ENCODE results near the gene PLN.

- TF ChIP-seq SIN3A (IDR thresholded peaks at IDR 0.05; ENCODE audit: borderline replicate concordance, insufficient read depth, low read length): no peak
- TF ChIP-seq FOXP2 (optimal IDR thresholded peaks at IDR 0.05; ENCODE audit: borderline replicate concordance, extremely low read depth, extremely low read length, insufficient read depth): no peak
Observed at GRCh38 chr6:118581489-118581959, 33.4 kb downstream of the PLN start.
